NCI-H1694 (cell line): ENCODE results near the gene LHX4.
A peak's percentile ranks its signal among the peaks of the same experiment; 100 is the strongest.

ENCODE experiments used
- DNase-seq: peaks from one replicate; lab custom pipeline; 2025; lab: John Stamatoyannopoulos, UW

LHX4 gene

GRCh38 chr1:180229483-180230415 is at the start of gene LHX4:
Gene LHX4, plus strand, starts transcription at chr1:180230264. Its CDS starts 266 bp downstream, at chr1:180230530.
- DNase-seq, result no peak

DNA sequence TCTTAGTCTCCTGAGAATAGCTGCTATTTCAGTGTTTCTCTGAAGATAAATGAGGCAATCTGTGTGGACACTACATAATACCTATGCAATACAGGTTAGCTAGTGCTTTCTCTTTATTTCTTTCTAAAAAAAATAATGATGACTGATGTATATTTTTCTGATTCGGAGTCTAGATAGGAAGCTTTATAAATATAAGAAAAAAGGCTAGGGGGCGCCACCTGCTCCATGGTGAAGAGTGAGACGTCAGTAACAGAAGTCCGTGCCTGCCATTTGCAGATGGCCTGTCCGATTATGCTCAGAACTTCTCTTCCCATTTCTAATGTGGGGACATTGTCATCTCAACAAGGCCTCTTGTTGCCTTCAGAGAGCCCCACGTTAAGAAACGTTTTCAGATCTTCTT is 49.0 kb upstream of the LHX4 start:
- peak; percentile 60 for DNase-seq

DNA sequence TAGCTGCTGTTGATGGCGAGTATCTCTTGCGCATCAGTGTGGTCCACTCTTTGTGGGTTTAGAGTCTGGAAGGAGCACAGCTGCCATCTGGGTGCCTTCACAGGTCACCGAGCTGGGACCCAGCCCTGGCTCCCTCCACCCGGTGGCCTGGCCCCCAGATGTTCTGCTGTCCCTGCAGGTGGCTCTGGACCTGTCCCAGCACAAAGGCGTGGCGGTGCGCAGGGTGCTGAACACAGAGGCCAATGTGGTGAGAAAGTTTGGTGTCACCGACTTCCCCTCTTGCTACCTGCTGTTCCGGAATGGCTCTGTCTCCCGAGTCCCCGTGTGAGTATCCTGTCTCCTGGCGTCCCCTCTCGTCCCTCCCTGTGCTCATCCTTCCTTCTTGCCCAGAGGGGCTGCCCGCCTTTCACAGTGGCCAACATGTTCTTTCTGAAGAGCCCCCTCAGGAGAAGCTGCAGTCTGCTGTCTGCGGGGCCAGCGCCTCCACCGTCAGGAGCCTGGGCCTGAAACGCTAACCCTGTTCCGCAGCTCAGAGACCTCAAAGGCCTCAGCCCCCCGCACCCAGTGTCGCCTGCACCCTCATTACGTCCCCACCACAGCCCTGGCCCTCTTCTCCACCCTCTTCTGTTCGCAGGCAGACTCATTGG is 47.9 kb upstream of the LHX4 start:
- DNase-seq, result no peak

DNA sequence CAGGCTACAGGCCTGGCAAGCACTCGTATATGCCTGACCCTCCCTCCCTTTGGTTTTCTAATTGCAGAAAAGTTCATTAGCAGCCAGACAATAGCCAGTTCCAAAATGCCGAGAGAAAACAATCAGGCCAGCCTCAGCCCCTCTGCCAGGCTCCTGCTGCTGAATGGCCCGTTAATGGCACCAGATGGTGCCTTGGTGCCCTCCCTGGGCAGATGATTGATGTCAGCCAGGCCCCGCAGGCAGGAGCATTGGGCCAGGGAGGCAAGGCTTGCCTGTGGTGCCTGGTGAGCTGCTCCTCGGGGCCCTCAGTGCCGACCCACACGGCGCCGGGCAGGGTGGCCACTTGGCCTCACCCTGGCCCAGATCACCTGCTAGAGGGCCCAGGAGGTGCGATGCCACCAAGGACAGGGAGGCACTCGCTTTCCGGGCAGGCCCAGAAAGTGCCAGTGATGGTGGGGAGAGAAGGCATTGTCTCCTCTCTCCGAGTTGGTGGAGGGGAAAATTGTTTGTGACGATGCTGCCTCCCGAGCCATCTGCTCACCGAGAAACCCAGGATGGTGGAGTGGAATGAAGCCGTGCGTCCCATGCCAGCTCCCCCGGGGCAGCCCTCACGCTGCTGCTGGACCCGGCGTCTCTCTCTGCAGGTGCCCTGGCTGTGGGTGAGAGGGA is 47.3 kb upstream of the LHX4 start:
- peak; percentile 85 for DNase-seq

GRCh38 chr1:180183426-180183825 is 46.6 kb upstream of the LHX4 start:
- no peak for DNase-seq

DNA sequence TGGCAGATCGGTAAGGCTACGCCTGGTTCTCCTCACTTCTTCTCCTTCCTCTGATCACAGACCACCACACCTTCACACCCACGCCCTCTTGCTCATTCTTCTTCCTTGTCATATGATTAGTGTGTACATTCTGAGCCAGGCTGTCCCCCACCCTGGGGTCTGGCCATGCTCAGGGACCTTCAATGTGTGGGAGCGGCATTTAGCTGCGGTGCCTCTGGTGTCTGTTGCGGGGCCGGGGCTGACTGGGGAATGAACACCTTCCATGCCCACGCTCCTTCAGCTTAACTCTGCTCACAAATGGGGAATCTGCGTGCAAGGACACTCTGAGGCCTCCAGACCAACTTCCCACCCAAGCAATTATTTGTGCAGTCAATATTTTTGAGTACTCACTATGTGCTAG is 46.0 kb upstream of the LHX4 start:
- no peak for DNase-seq

DNA sequence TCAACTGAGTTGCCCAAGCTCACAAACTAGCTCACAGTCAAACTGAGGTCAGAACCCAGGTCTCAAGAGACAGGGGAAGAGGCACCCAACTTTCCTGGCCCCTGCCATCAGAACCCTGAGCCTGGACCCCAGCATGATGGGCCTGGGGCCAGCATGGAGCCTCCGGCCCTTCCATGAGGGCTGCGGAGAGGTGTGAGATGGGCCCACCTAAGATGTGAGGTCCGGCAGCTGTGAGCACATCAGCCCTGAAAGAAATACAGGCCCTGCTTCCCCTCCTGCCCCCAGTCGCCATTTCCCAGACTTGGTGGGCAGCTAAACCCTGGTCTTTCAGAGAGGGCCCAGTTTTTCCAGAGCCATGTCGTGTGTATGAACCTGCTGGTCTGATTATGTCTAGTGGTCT is 44.8 kb upstream of the LHX4 start:
- no peak for DNase-seq

GRCh38 chr1:180185971-180186645 is 44.0 kb upstream of the LHX4 start:
- DNase-seq, result no peak

GRCh38 chr1:180186831-180187230 is 43.2 kb upstream of the LHX4 start:
- no peak for DNase-seq

- no peak for DNase-seq
Observed at GRCh38 chr1:180187626-180188025, 42.4 kb upstream of the LHX4 start.

GRCh38 chr1:180188091-180188506 is 42.0 kb upstream of the LHX4 start:
- peak; percentile 46 for DNase-seq

DNA sequence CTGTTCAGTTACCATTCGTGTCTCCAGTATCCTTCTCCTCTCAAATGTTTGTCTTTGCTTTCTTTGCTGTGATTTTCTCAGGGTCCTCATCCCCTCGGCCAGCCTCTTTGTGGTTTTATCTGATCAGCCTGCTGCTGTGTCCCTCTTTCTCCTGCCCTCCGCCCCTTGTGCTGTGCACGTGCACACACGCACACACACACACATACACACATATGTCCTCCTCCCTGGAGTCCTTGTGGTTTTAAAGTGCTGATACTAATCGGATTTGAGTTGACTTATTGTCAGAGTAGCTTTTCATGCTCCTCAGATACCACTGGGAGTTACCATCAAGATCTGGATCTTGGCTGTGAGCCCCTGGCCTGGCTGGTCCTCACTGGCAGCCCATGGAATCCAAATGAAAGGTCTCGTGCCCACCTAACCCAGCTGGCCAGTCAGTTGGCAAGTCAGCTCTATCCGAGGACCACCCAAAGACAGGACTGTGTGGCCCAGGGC is 41.3 kb upstream of the LHX4 start:
- no peak for DNase-seq

GRCh38 chr1:180190091-180190490 is 40.0 kb upstream of the LHX4 start:
- DNase-seq, result no peak

GRCh38 chr1:180192172-180192571 is 37.9 kb upstream of the LHX4 start:
- no peak for DNase-seq

- no peak for DNase-seq
Observed at GRCh38 chr1:180193141-180194047, 36.7 kb upstream of the LHX4 start.

- DNase-seq, result no peak
Observed at GRCh38 chr1:180194048-180194425, 36.0 kb upstream of the LHX4 start.

- no peak for DNase-seq
Observed at GRCh38 chr1:180194546-180195207, 35.4 kb upstream of the LHX4 start.

DNA sequence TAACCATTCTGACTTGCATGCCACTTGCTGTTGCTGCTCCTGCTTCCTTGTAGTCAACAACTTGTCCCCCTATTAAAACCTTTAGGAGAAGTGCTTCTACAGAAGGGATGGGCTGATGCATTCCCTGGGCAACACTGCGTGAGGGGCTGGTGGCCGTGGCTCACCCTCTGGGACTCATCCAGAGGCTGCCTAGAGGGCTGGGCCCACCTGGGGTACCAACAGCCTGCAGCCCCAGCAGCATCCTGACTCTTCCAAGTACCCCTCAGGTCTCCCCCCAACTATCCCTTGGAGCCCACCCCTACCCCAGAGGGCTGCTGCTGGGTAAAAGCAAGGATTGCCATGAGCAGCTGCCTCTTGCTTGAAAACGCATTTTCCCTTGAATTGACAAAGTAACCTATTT is 34.7 kb upstream of the LHX4 start:
- no peak for DNase-seq

DNA sequence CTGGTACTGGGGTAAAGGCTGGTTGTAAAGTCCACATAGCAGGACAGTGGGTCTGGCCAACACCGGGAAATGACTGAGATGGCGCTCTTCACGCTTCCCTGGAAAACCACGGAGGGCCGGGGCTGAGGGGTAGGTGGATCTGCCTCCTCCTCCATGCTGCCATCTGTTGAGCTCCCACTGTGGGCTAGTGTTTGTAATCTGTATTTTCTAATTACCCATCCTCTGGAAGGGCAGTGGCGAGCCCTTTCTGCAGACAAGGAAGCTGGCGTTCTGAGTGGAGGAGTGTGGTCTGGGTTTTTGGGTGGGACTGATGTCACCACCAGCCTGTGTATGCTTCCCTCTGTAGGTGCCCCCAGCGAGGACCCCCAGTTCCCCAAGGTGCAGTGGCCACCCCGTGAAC is 34.1 kb upstream of the LHX4 start:
- DNase-seq, result no peak

GRCh38 chr1:180196436-180197003 is 33.5 kb upstream of the LHX4 start:
- DNase-seq, result no peak
